Neural cell (in vitro differentiated cells): ENCODE results near the gene LTO1.

ENCODE experiments used
- CTCF ChIP-seq: fragments of 450-650 bp; IDR thresholded peaks from 2 replicates; pipeline ENCODE4 v1.5.1; 2014; ENCODE audit warnings: antibody characterized with exemption, mild to moderate bottlenecking, moderate library complexity; ENCODE audit not compliant: poor library complexity, severe bottlenecking
- POLR2AphosphoS5 ChIP-seq: IDR thresholded peaks from 2 replicates; pipeline ENCODE4 v1.6.1; 2012

DNA sequence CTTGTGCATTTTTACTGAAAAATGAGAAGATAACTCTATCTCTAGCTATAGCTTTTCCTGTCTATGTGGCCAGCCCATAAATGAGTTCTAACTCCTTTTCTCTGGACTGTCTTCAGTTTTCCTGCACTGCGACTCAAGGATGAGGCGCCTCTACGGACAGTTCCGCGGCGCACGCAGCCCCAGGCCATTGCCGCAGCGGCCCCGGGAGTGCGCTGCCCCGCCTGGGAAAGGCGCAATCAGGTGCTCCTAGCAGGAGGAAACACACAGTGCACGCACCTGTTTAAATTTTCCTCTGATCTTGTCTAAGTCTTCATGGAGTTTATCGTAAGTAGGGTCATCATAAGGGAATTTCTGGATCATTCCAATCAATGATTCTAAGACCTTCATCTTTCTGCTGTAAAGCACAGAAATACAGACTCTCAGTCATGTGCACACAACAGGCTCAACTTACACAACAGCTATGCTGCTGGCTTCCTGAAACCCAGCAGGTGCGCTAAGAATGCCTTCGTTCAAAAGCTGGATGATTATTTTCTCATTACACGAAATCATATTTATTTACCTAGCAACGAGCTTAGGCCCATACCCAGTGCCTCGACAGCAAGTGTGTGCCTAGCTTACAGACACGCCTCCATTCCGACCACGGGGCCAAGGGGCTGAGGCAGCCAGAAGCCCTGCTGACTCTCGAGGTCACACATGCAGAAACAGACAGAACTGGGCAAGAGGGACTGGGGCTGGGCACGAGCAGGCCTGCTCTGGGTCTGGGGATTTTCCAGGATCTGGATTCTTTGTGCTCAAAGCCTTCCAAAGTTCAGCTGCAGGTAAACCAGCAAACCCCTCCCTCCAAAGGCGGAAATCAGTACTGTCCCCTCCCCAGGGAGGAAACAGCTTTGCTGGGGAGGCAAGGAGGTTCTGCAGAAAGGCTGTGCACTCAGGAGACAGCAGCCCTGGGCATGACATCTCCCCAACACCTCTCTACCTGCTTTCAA, 7.2 kb downstream of the LTO1 start:
- TF ChIP-seq POLR2AphosphoS5 (no peak), CTCF (no peak)
